GM11168 (cell line): Measurements from ENCODE around the gene BTNL3.
"Not testable (repeated sequence)": the region's sequence is repeated elsewhere in the genome, so short reads cannot be mapped to it uniquely, and the experiment has no call there.

Source experiments
- in situ Hi-C: fragments of 300-500 bp; cut with MboI; formaldehyde crosslinking; loops from one replicate; pipeline ENCODE4 v1.12.0; 2022; ENCODE audit warnings: low sequenced_read_pairs; ENCODE audit not compliant: unreplicated experiment

The BTNL3 gene

GRCh38 chr5:181045316-181045715 is 56.7 kb downstream of the BTNL3 start:
- in situ Hi-C loops = no loop called here

- in situ Hi-C loops = not testable (repeated sequence)
Observed at GRCh38 chr5:181045857-181046256, 57.2 kb downstream of the BTNL3 start.

- in situ Hi-C loops = no loop called here
Observed at GRCh38 chr5:181047288-181047687, 58.6 kb downstream of the BTNL3 start.

GRCh38 chr5:181047921-181048320 is 59.3 kb downstream of the BTNL3 start:
- in situ Hi-C loops = no loop called here

- in situ Hi-C loops = no loop called here
Observed at GRCh38 chr5:181050016-181050415, 61.4 kb downstream of the BTNL3 start.

- in situ Hi-C loops = no loop called here
Observed at GRCh38 chr5:181051841-181052671, 63.4 kb downstream of the BTNL3 start.

GRCh38 chr5:181052672-181053487 is 64.2 kb downstream of the BTNL3 start:
- in situ Hi-C loops = no loop called here

GRCh38 chr5:181053488-181054121 is 65.0 kb downstream of the BTNL3 start:
- in situ Hi-C loops = no loop called here

GRCh38 chr5:181054138-181054537 is 65.5 kb downstream of the BTNL3 start:
- in situ Hi-C loops = no loop called here

GRCh38 chr5:181054871-181055459 is 66.3 kb downstream of the BTNL3 start:
- in situ Hi-C loops = no loop called here
